Liver (tissue), 3 donors: Measurements from ENCODE around the gene CDK10.

Experiments
- CTCF ChIP-seq: fragments of 150-350 bp; IDR thresholded peaks from 2 replicates; pipeline ENCODE4 v1.5.1; 2017; ENCODE audit warnings: improper control_type of control experiment, low read depth, low read length; ENCODE audit not compliant: missing input control
- FOXA1 ChIP-seq: IDR thresholded peaks from 2 replicates; pipeline ENCODE4 v1.6.1; 2016; ENCODE audit warnings: antibody characterized with exemption
- FOXA2 ChIP-seq: IDR thresholded peaks from 2 replicates; pipeline ENCODE4 v1.6.1; 2016; ENCODE audit warnings: antibody characterized with exemption
- HNF4A ChIP-seq, 2 donors: conservative IDR thresholded peaks; 2 replicates each; pipeline ENCODE4 v1.6.1; 2016; ENCODE audit warnings: antibody characterized with exemption in 2 of 2, mild to moderate bottlenecking in 2 of 2
- HNF4G ChIP-seq: IDR thresholded peaks from 2 replicates; pipeline ENCODE4 v1.6.1; 2016; ENCODE audit warnings: antibody characterized with exemption
- REST ChIP-seq: IDR thresholded peaks from 2 replicates; pipeline ENCODE4 v1.6.1; 2016; ENCODE audit warnings: antibody characterized with exemption, mild to moderate bottlenecking
- TAF1 ChIP-seq: conservative IDR thresholded peaks from 2 replicates; pipeline ENCODE4 v1.6.1; 2016; ENCODE audit warnings: antibody characterized with exemption, mild to moderate bottlenecking
- TF ChIP-seq, protein P1 (sequence below): IDR thresholded peaks from 2 replicates; pipeline ENCODE4 v1.6.1; 2016; ENCODE audit warnings: antibody characterized with exemption
- donor health status: healthy.
- donor health status: healthy.

- no peak for TF ChIP-seq REST
- TF ChIP-seq FOXA1, result no peak
- TF ChIP-seq TAF1, result no peak
- TF ChIP-seq HNF4A (conservative IDR thresholded peaks at IDR 0.05), result no peak
- TF ChIP-seq CTCF, result no peak
- TF ChIP-seq HNF4G, result no peak
- no peak for TF ChIP-seq FOXA2
- TF ChIP-seq, protein P1, sequence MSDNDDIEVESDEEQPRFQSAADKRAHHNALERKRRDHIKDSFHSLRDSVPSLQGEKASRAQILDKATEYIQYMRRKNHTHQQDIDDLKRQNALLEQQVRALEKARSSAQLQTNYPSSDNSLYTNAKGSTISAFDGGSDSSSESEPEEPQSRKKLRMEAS, result no peak
These were observed 52.9 kb downstream of the CDK10 start for GRCh38 chr16:89739383-89739782.
